Left ventricle myocardium superior (tissue), 1 donor: ENCODE results near the gene DUSP22. TPM values are rescaled to one million over a fixed set of nuclear protein-coding genes. Genes with fewer than 3 reads are reported as not detected.

Source experiments
- ATAC-seq: fragments of 200-7000 bp; cut with Tn5 transposase; one replicate; pipeline ENCODE4 v1.9.1; 2020; ENCODE audit warnings: mild to moderate bottlenecking, moderate library complexity
- DNase-seq: peaks from one replicate; pipeline ENCODE4 v3.0.0-alpha.2; 2020
- intact Hi-C: fragments of 100-400 bp; cut with micrococcal nuclease; formaldehyde crosslinking; loops from one replicate; pipeline ENCODE4 v1.11.0; 2022
- total RNA-seq: library from RNA; stranded (reverse); fragmentation: NEBNext Ultra II Directional; extraction: Animal tissue kit (Norgen Biotek cat#: 25700); gene quantifications from one replicate; pipeline ENCODE4 v1.2.1, GENCODE V29; 2021
- donor health status: DM: no; HTN: yes; CAD: no; lungs with severe emphysema.

Gene DUSP22
- total RNA-seq, 1 donor from 2014 or later = 50.4 TPM

- DNase-seq (no peak), ATAC-seq (no peak)
- intact Hi-C loops = no loop called here
These were observed 102.5 kb downstream of the DUSP22 start for GRCh38 chr6:394641-395289.

GRCh38 chr6:395432-396125, 103.3 kb downstream of the DUSP22 start:
- ATAC-seq (no peak), DNase-seq (no peak)

GRCh38 chr6:396126-396520, 103.8 kb downstream of the DUSP22 start:
- ATAC-seq (no peak), DNase-seq (no peak)
- intact Hi-C loops = no loop called here

More at GRCh38 chr6:395432-396125, 103.3 kb downstream of the DUSP22 start:
- intact Hi-C loops = no loop called here

GRCh38 chr6:397056-397455, 104.8 kb downstream of the DUSP22 start:
- intact Hi-C loops = no loop called here
- DNase-seq (no peak), ATAC-seq (no peak)

GRCh38 chr6:397604-398003, 105.3 kb downstream of the DUSP22 start:
- DNase-seq (no peak), ATAC-seq (no peak)
- intact Hi-C loops = no loop called here

- intact Hi-C loops = no loop called here
- DNase-seq (no peak), ATAC-seq (no peak)
These were observed 105.8 kb downstream of the DUSP22 start for GRCh38 chr6:398065-398464.

GRCh38 chr6:398558-399078, 106.3 kb downstream of the DUSP22 start:
- DNase-seq (no peak), ATAC-seq (no peak)
- intact Hi-C loops = no loop called here

- DNase-seq = no peak
- intact Hi-C loops = no loop called here
- ATAC-seq = no peak
These were observed 107.7 kb downstream of the DUSP22 start for GRCh38 chr6:399785-400534.

- intact Hi-C loops = no loop called here
- ATAC-seq = no peak
- DNase-seq = no peak
These were observed 108.5 kb downstream of the DUSP22 start for GRCh38 chr6:400815-401214.

Other genes starting within 250 kb of the DUSP22 start
- gene IRF4, start 99.3 kb downstream of the DUSP22 start, total RNA-seq = 0.32 TPM